ENCODE measurements around the gene EXOC7. TPM values are rescaled to one million over a fixed set of nuclear protein-coding genes. Genes with fewer than 3 reads are reported as not detected.
A peak's percentile ranks its signal among the peaks of the same experiment; 100 is the strongest.

The EXOC7 gene
- total RNA-seq, 4 donors from 2014 or later = 69.3 to 107 (median 83.9) TPM

GRCh38 chr17:76123749-76124581 is 20.4 kb upstream of the EXOC7 start:
- Histone ChIP-seq H3K4me3 (no peak overlapping the region), H3K36me3 (no peaks in the 10 kb centered on the region), H3K27ac (no peak overlapping the region), H3K4me1 (peaks cover 0 to 12% (median 5%) of the 10 kb centered on the region in 3 donors), H3K27me3 (peaks cover 11% of the 10 kb centered on the region), H3K9me3 (no peaks in the 10 kb centered on the region)
- TF ChIP-seq POLR2AphosphoS5 (IDR thresholded peaks at IDR 0.05) = no peak
- no peak for TF ChIP-seq CTCF (IDR thresholded peaks at IDR 0.05)
- TF ChIP-seq EP300 (IDR thresholded peaks at IDR 0.05) = no peak
- TF ChIP-seq POLR2A (IDR thresholded peaks at IDR 0.05) = no peak
- ATAC-seq = no peak
- WGBS, 2 donors (ENCODE audit: low coverage in 1 of 2) = no CpG with 5 or more reads among the region's 9 CpGs

GRCh38 chr17:76123191-76123499 is 19.6 kb upstream of the EXOC7 start:
- no peaks in the 10 kb centered on the region for H3K9me3 ChIP-seq
- 0 to 75% methylated on average over 1 to 5 of the region's 5 CpGs for WGBS, 2 donors (ENCODE audit: low coverage in 1 of 2)
- no peak overlapping the region for H3K27ac ChIP-seq
- no peak overlapping the region for H3K4me3 ChIP-seq
- H3K36me3 ChIP-seq = no peaks in the 10 kb centered on the region
- H3K4me1 ChIP-seq = peaks cover 0 to 12% (median 5%) of the 10 kb centered on the region in 3 donors
- peaks cover 11% of the 10 kb centered on the region for H3K27me3 ChIP-seq
- ATAC-seq = no peak
- TF ChIP-seq POLR2AphosphoS5 (IDR thresholded peaks at IDR 0.05) (no peak), EP300 (IDR thresholded peaks at IDR 0.05) (no peak), POLR2A (IDR thresholded peaks at IDR 0.05) (no peak), CTCF (IDR thresholded peaks at IDR 0.05) (no peak)

- no peak for TF ChIP-seq EP300 (IDR thresholded peaks at IDR 0.05)
- no peak for TF ChIP-seq CTCF (IDR thresholded peaks at IDR 0.05)
- ATAC-seq = no peak
- Histone ChIP-seq H3K9me3 (no peaks in the 10 kb centered on the region), H3K36me3 (no peaks in the 10 kb centered on the region), H3K4me1 (peaks cover 0 to 12% (median 5%) of the 10 kb centered on the region in 3 donors), H3K27ac (no peak overlapping the region), H3K4me3 (no peak overlapping the region), H3K27me3 (peaks cover 11% of the 10 kb centered on the region)
- WGBS, 2 donors (ENCODE audit: low coverage in 1 of 2) = 93% methylated on average over 14 to 18 of the region's 24 CpGs
Observed at GRCh38 chr17:76122431-76123190, 19.0 kb upstream of the EXOC7 start.

- peak; percentile 50 for ATAC-seq
- peaks cover 0 to 12% (median 5%) of the 10 kb centered on the region in 3 donors for H3K4me1 ChIP-seq
- H3K27ac ChIP-seq = peak overlapping the region in 1 of 4 donors; percentile 61
- 51% methylated on average over 3 of the region's 42 CpGs; no CpG with 5 or more reads in 1 of the 2 donors for WGBS, 2 donors (ENCODE audit: low coverage in 1 of 2)
- no peaks in the 10 kb centered on the region for H3K9me3 ChIP-seq
- peak overlapping the region; percentile 20 to 49 for H3K4me3 ChIP-seq
- TF ChIP-seq POLR2AphosphoS5 (IDR thresholded peaks at IDR 0.05) (no peak), EP300 (IDR thresholded peaks at IDR 0.05) (no peak), POLR2A (IDR thresholded peaks at IDR 0.05) (no peak), CTCF (IDR thresholded peaks at IDR 0.05) (no peak)
- no peaks in the 10 kb centered on the region for H3K36me3 ChIP-seq
- H3K27me3 ChIP-seq = peaks cover 11% of the 10 kb centered on the region
Observed at GRCh38 chr17:76121932-76122430, 18.4 kb upstream of the EXOC7 start.
